PC-3 (cell line): ENCODE data around the gene EIF3D. TPM values are rescaled to one million over a fixed set of nuclear protein-coding genes. Genes with fewer than 3 reads are reported as not detected.

Experiments
- ATAC-seq: fragments of 200-7000 bp; cut with Tn5 transposase; 2 replicates; pipeline ENCODE4 v1.9.1; 2020; ENCODE audit warnings: mild to moderate bottlenecking, moderate library complexity
- BruUV-seq: library from RNA; stranded (reverse); fragments of 400-500 nt; replicated peaks from 2 replicates; lab custom pipeline; 2021; lab: Mats Ljungman, UMichigan
- CTCF ChIA-PET: fragments of 300-600 bp; sonication (Branson Sonifier 250); formaldehyde crosslinking; loops from one replicate; lab custom pipeline; 2022; ENCODE audit warnings: antibody characterized with exemption; lab: Charles Lee
- POLR2A ChIA-PET: fragments of 300-600 bp; sonication (Branson Sonifier 250); formaldehyde crosslinking; loops from one replicate; lab custom pipeline; 2022; ENCODE audit warnings: antibody characterized with exemption; ENCODE audit not compliant: unreplicated experiment; lab: Charles Lee
- DNase-seq: peaks from one replicate; pipeline ENCODE4 v3.0.0-alpha.2; 2015
- H2AFZ ChIP-seq: fragments of 300-600 bp; sonication (generic); 2 replicates; pipeline ENCODE4 v1.6.0; 2016; ENCODE audit warnings: antibody characterized with exemption, low read length
- H3F3A ChIP-seq: fragments of 300-600 bp; sonication (generic); one replicate; pipeline ENCODE4 v1.6.0; 2017; ENCODE audit warnings: antibody characterized with exemption, low read length, control low read depth, mild to moderate bottlenecking; ENCODE audit not compliant: unreplicated experiment
- H3K27ac ChIP-seq: fragments of 300-600 bp; sonication (generic); 2 replicates; pipeline ENCODE4 v1.5.1; 2016; ENCODE audit warnings: mild to moderate bottlenecking, low read length
- H3K27me3 ChIP-seq: fragments of 300-600 bp; sonication (generic); 2 replicates; pipeline ENCODE4 v1.6.1; 2016; ENCODE audit warnings: low read length, mixed read lengths
- H3K36me3 ChIP-seq: fragments of 300-600 bp; sonication (generic); 2 replicates; pipeline ENCODE4 v1.6.1; 2016; ENCODE audit warnings: low read depth, mixed run types, low read length, mixed read lengths
- H3K4me1 ChIP-seq: fragments of 300-600 bp; sonication (generic); 2 replicates; pipeline ENCODE4 v1.5.1; 2016; ENCODE audit warnings: low read length; ENCODE audit not compliant: insufficient read depth
- H3K4me2 ChIP-seq: fragments of 300-600 bp; sonication (generic); 2 replicates; pipeline ENCODE4 v1.6.0; 2016; ENCODE audit warnings: low read length
- H3K4me3 ChIP-seq: fragments of 300-600 bp; sonication (generic); 2 replicates; pipeline ENCODE4 v1.5.1; 2016; ENCODE audit warnings: mild to moderate bottlenecking, low read length, mixed read lengths
- H3K79me2 ChIP-seq: fragments of 300-600 bp; sonication (generic); 2 replicates; pipeline ENCODE4 v1.6.1; 2017; ENCODE audit warnings: low read length, mixed read lengths
- H3K9ac ChIP-seq: fragments of 300-600 bp; sonication (generic); 2 replicates; pipeline ENCODE4 v1.6.0; 2016; ENCODE audit warnings: mild to moderate bottlenecking, low read length
- H3K9me2 ChIP-seq: fragments of 300-600 bp; sonication (generic); replicated peaks from 2 replicates; pipeline ENCODE4 v1.6.1; 2016; ENCODE audit warnings: mixed run types, low read length, mixed read lengths
- H3K9me3 ChIP-seq: fragments of 300-600 bp; sonication (generic); 2 replicates; pipeline ENCODE4 v1.6.1; 2016; ENCODE audit warnings: low read length, mixed read lengths
- H4K20me1 ChIP-seq: fragments of 300-600 bp; sonication (generic); 2 replicates; pipeline ENCODE4 v1.6.1; 2016; ENCODE audit warnings: low read length, mixed read lengths
- EZH2 ChIP-seq: fragments of 300-600 bp; sonication (generic); IDR thresholded peaks from one replicate; pipeline ENCODE4 v1.6.1; 2017; ENCODE audit warnings: antibody characterized with exemption, mild to moderate bottlenecking, low read length; ENCODE audit not compliant: unreplicated experiment
- EZH2phosphoT487 ChIP-seq: fragments of 300-600 bp; sonication (generic); IDR thresholded peaks from 2 replicates; pipeline ENCODE4 v1.6.1; 2018; ENCODE audit warnings: mild to moderate bottlenecking, antibody characterized with exemption, low read length, borderline replicate concordance
- intact Hi-C: fragments of 100-400 bp; cut with micrococcal nuclease; formaldehyde crosslinking; loops from 2 replicates; pipeline ENCODE4 v1.9.0; 2023
- total RNA-seq: library from RNA; depleted of rRNA; stranded (reverse); fragments of >200 nt; gene quantifications from 2 replicates; pipeline ENCODE4 v1.2.3, GENCODE V29; 2014
- TF ChIP-seq, protein P1 (sequence below): fragments of 300-600 bp; sonication (generic); conservative IDR thresholded peaks from 2 replicates; pipeline ENCODE4 v1.5.1; 2017; ENCODE audit warnings: antibody characterized with exemption, low read depth, mild to moderate bottlenecking, low read length

Gene EIF3D
- total RNA-seq, 1 experiment from 2014 or later: 247 TPM

DNA sequence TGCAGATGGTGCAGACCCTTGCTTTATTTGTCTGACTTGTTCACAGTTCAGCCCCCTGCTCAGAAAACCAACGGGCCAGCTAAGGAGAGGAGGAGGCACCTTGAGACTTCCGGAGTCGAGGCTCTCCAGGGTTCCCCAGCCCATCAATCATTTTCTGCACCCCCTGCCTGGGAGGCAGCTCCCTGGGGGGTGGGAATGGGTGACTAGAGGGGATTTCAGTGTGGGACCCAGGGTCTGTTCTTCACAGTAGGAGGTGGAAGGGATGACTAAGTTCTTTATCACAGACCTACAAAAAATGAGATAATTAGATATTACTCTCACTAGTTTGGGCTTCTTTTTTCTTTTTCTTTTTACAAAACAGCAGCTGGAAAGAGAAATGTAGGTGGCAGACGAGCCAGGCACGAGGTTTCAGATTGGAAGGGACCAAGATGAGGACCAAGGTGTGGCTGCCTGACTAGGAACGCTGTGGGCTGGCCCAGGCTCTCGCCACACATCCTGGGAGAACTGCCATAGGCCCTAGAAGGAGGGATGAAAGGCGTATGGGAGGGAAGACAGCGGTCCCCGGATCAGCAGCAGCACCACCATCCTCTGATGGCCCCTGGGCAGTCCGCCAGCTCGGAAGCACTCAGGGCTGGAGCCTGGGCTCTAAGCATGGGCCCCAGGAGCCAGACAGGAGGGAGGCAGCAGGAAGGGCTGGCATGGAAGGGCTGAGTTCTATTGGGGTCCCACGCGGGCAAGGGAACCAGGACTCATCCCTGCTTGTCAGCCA, 61.7 kb downstream of the EIF3D start:
- Histone ChIP-seq H3K9me3 (no peaks in the 10 kb centered on the region), H3K27me3 (no peaks in the 10 kb centered on the region), H3K36me3 (0 out of 2 replicates have a peak, but pooled peaks cover 3% of the 10 kb centered on the region), H3K4me3 (peak overlapping the region; percentile 36; the same call in 1 of the 2 replicates), H3K79me2 (peaks cover 31% of the 10 kb centered on the region; the same call in 1 of the 2 replicates), H3K9me2 (no peaks in the 10 kb centered on the region), H4K20me1 (no peaks in the 10 kb centered on the region), H3K27ac (peak overlapping the region; percentile 85), H3F3A (no peaks in the 10 kb centered on the region), H3K4me2 (peak overlapping the region; percentile 81), H3K4me1 (peaks cover 67% of the 10 kb centered on the region), H2AFZ (no peak overlapping the region), H3K9ac (peak overlapping the region; percentile 51)
- TF ChIP-seq EZH2 (no peak), EZH2phosphoT487 (no peak)
- TF ChIP-seq, protein P1, sequence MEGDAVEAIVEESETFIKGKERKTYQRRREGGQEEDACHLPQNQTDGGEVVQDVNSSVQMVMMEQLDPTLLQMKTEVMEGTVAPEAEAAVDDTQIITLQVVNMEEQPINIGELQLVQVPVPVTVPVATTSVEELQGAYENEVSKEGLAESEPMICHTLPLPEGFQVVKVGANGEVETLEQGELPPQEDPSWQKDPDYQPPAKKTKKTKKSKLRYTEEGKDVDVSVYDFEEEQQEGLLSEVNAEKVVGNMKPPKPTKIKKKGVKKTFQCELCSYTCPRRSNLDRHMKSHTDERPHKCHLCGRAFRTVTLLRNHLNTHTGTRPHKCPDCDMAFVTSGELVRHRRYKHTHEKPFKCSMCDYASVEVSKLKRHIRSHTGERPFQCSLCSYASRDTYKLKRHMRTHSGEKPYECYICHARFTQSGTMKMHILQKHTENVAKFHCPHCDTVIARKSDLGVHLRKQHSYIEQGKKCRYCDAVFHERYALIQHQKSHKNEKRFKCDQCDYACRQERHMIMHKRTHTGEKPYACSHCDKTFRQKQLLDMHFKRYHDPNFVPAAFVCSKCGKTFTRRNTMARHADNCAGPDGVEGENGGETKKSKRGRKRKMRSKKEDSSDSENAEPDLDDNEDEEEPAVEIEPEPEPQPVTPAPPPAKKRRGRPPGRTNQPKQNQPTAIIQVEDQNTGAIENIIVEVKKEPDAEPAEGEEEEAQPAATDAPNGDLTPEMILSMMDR: no peak
- peak; percentile 9; the same call in 1 of the 2 replicates for ATAC-seq
- CTCF ChIA-PET: no interaction called here
- POLR2A ChIA-PET: no interaction called here
- intact Hi-C loops: loop anchor here (5.0 kb wide), 1 partner anchor 80 kb away; the partner anchor contains the start of gene MYH9
- BruUV-seq: TSS peak; percentile 8
- peak; percentile 36 for DNase-seq

GRCh38 chr22:36466258-36466657, 62.7 kb downstream of the EIF3D start:
- CTCF ChIA-PET: no interaction called here
- Histone ChIP-seq H3K9ac (peak overlapping the region; percentile 49), H3K4me1 (peaks cover 67% of the 10 kb centered on the region), H3K27me3 (no peaks in the 10 kb centered on the region), H3K4me2 (peak overlapping the region; percentile 74), H3F3A (no peaks in the 10 kb centered on the region), H3K9me3 (no peaks in the 10 kb centered on the region), H4K20me1 (no peaks in the 10 kb centered on the region), H3K4me3 (no peak overlapping the region), H3K36me3 (0 out of 2 replicates have a peak, but pooled peaks cover 3% of the 10 kb centered on the region), H2AFZ (no peak overlapping the region), H3K27ac (peak overlapping the region; percentile 85), H3K9me2 (no peaks in the 10 kb centered on the region), H3K79me2 (peaks cover 31% of the 10 kb centered on the region; the same call in 1 of the 2 replicates)
- DNase-seq (no peak), ATAC-seq (no peak)
- intact Hi-C loops: loop anchor here (5.0 kb wide), 1 partner anchor 79 kb away; the partner anchor contains the start of gene MYH9
- no TSS peak for BruUV-seq
- TF ChIP-seq, protein P1: no peak
- TF ChIP-seq EZH2: no peak
- no peak for TF ChIP-seq EZH2phosphoT487
- POLR2A ChIA-PET: no interaction called here
